ENCODE measurements around the gene CCDC171.

- no peak for TF ChIP-seq CTCF (IDR thresholded peaks at IDR 0.05; ENCODE audit: low read depth, low read length)
- no peak for TF ChIP-seq EZH2phosphoT487 (IDR thresholded peaks at IDR 0.05; ENCODE audit: low read depth)
These were observed 202.8 kb downstream of the CCDC171 start for GRCh38 chr9:15755660-15756059.
